Liver (tissue), 9 donors: ENCODE measurements around the gene AAK1. TPM values are rescaled to one million over a fixed set of nuclear protein-coding genes. Genes with fewer than 3 reads are reported as not detected.

Experiments used
- DNase-seq: peaks from one replicate; pipeline ENCODE4 v3.0.0-alpha.2; 2017; ENCODE audit warnings: low spot score
- H3K27ac ChIP-seq, 2 donors: one replicate each; pipeline ENCODE4 v1.7.0; 2013; ENCODE audit warnings: inconsistent platforms in 2 of 2, low read length in 2 of 2, control low read depth in 1 of 2, low read depth in 1 of 2, mild to moderate bottlenecking in 1 of 2
- H3K27me3 ChIP-seq, 4 donors: one replicate each; pipeline versions ENCODE4 v1.6.1 to v1.7.0; 2013; ENCODE audit warnings: low read length in 3 of 4, inconsistent platforms in 1 of 4, mild to moderate bottlenecking in 1 of 4, moderate library complexity in 1 of 4; ENCODE audit not compliant: control insufficient read depth in 4 of 4, insufficient read depth in 4 of 4
- H3K36me3 ChIP-seq, 4 donors: one replicate each; pipeline versions ENCODE4 v1.6.1 to v1.7.0; 2013; ENCODE audit warnings: low read length in 3 of 4, mild to moderate bottlenecking in 3 of 4, low read depth in 1 of 4, moderate library complexity in 1 of 4; ENCODE audit not compliant: control insufficient read depth in 4 of 4, insufficient read depth in 3 of 4
- H3K4me1 ChIP-seq, 4 donors: one replicate each; pipeline versions ENCODE4 v1.6.1 to v1.7.0; 2013; ENCODE audit warnings: low read length in 3 of 4, mild to moderate bottlenecking in 3 of 4, moderate library complexity in 1 of 4; ENCODE audit not compliant: control insufficient read depth in 4 of 4, insufficient read depth in 4 of 4
- H3K4me3 ChIP-seq, 3 donors: one replicate each; pipeline versions ENCODE4 v1.6.1 to v1.7.0; 2013; ENCODE audit warnings: low read length in 3 of 3, control low read depth in 1 of 3, low read depth in 1 of 3, mild to moderate bottlenecking in 1 of 3
- H3K9ac ChIP-seq, 2 donors: one replicate each; pipeline ENCODE4 v1.7.0; 2013; ENCODE audit warnings: low read length in 2 of 2, mild to moderate bottlenecking in 2 of 2, moderate library complexity in 2 of 2, control low read depth in 1 of 2, low read depth in 1 of 2
- H3K9me3 ChIP-seq, 4 donors: one replicate each; pipeline versions ENCODE4 v1.6.1 to v1.7.0; 2013; ENCODE audit warnings: low read length in 3 of 4; ENCODE audit not compliant: control insufficient read depth in 4 of 4
- ATF3 ChIP-seq: IDR thresholded peaks from 2 replicates; pipeline ENCODE4 v1.6.1; 2016; ENCODE audit warnings: antibody characterized with exemption
- CTCF ChIP-seq: fragments of 150-350 bp; IDR thresholded peaks from 2 replicates; pipeline ENCODE4 v1.5.1; 2017; ENCODE audit warnings: improper control_type of control experiment, low read depth, low read length; ENCODE audit not compliant: missing input control
- FOXA1 ChIP-seq: IDR thresholded peaks from 2 replicates; pipeline ENCODE4 v1.6.1; 2016; ENCODE audit warnings: antibody characterized with exemption
- FOXA2 ChIP-seq: IDR thresholded peaks from 2 replicates; pipeline ENCODE4 v1.6.1; 2016; ENCODE audit warnings: antibody characterized with exemption
- GABPA ChIP-seq, 2 donors: IDR thresholded peaks in 1 of 2; conservative IDR thresholded peaks in 1 of 2; 2 replicates each; pipeline ENCODE4 v1.6.1; 2016; ENCODE audit warnings: antibody characterized with exemption in 2 of 2, mild to moderate bottlenecking in 1 of 2, moderate library complexity in 1 of 2
- HNF4A ChIP-seq, 2 donors: conservative IDR thresholded peaks; 2 replicates each; pipeline ENCODE4 v1.6.1; 2016; ENCODE audit warnings: antibody characterized with exemption in 2 of 2, mild to moderate bottlenecking in 2 of 2
- HNF4G ChIP-seq: IDR thresholded peaks from 2 replicates; pipeline ENCODE4 v1.6.1; 2016; ENCODE audit warnings: antibody characterized with exemption
- JUND ChIP-seq, 2 donors: IDR thresholded peaks; 2 replicates each; pipeline ENCODE4 v1.6.1; 2016; ENCODE audit warnings: antibody characterized with exemption in 2 of 2
- MAX ChIP-seq: IDR thresholded peaks from 2 replicates; pipeline ENCODE4 v1.6.1; 2016; ENCODE audit warnings: antibody characterized with exemption
- NR2F2 ChIP-seq: IDR thresholded peaks from 2 replicates; pipeline ENCODE4 v1.6.1; 2016; ENCODE audit warnings: antibody characterized with exemption
- RAD21 ChIP-seq, 2 donors: IDR thresholded peaks; 2 replicates each; pipeline ENCODE4 v1.6.1; 2016; ENCODE audit warnings: antibody characterized with exemption in 2 of 2, mild to moderate bottlenecking in 2 of 2
- RXRA ChIP-seq, 2 donors: IDR thresholded peaks; 2 replicates each; pipeline ENCODE4 v1.6.1; 2017 to 2018; ENCODE audit warnings: antibody characterized with exemption in 2 of 2, mild to moderate bottlenecking in 1 of 2
- SP1 ChIP-seq: IDR thresholded peaks from 2 replicates; pipeline ENCODE4 v1.6.1; 2018; ENCODE audit warnings: antibody characterized with exemption, mild to moderate bottlenecking
- TAF1 ChIP-seq: conservative IDR thresholded peaks from 2 replicates; pipeline ENCODE4 v1.6.1; 2016; ENCODE audit warnings: antibody characterized with exemption, mild to moderate bottlenecking
- YY1 ChIP-seq: IDR thresholded peaks from 2 replicates; pipeline ENCODE4 v1.6.1; 2016; ENCODE audit warnings: antibody characterized with exemption, mild to moderate bottlenecking
- WGBS: extraction: QIAGEN DNeasy Blood & Tissue Kit; methylation state at CpG from one replicate; pipeline ENCODE4 v1.1.7; 2013; 5-methylcytosine and 5-hydroxymethylcytosine counted together
- polyA plus RNA-seq, 2 donors: library from polyadenylated mRNA; stranded (reverse) in 1 of 2; unstranded in 1 of 2; fragments of 200-250 nt in 1 of 2; fragments of >200 nt in 1 of 2; fragmentation: Nextera tagmentation in 1 of 2; extraction: Ambion mirVana in 1 of 2; gene quantifications; one replicate each; pipeline versions ENCODE4 v1.2.1 to v1.2.3, GENCODE V29; 2013 to 2015
- total RNA-seq, 2 donors: library from RNA; depleted of rRNA; stranded (reverse); fragments of >200 nt; gene quantifications; one replicate each; pipeline ENCODE4 v1.2.3, GENCODE V29; 2014
- TF ChIP-seq, protein P1 (sequence below): IDR thresholded peaks from 2 replicates; pipeline ENCODE4 v1.6.1; 2016; ENCODE audit warnings: antibody characterized with exemption, mild to moderate bottlenecking
- TF ChIP-seq, protein P2 (sequence below): IDR thresholded peaks from 2 replicates; pipeline ENCODE4 v1.6.1; 2016; ENCODE audit warnings: antibody characterized with exemption
- donor health status: healthy.
- donor health status: healthy.
- donor health status: healthy.
- donor health status: healthy.
- donor health status: healthy.

AAK1 gene
- total and polyA plus RNA-seq, 4 donors: 3.9 to 14.3 (median 11.3) TPM

GRCh38 chr2:69682525-69682924 is 39.0 kb upstream of the AAK1 start:
- WGBS: 87% methylated on average over 1 of the region's 1 CpG
- no peaks in the 10 kb centered on the region for H3K27me3 ChIP-seq
- no peaks in the 10 kb centered on the region for H3K9me3 ChIP-seq
- no peak overlapping the region for H3K27ac ChIP-seq
- H3K4me3 ChIP-seq: no peak overlapping the region
- H3K4me1 ChIP-seq: peaks cover 0 to 9% (median 0%) of the 10 kb centered on the region in 4 donors
- TF ChIP-seq MAX: no peak
- TF ChIP-seq, protein P1, sequence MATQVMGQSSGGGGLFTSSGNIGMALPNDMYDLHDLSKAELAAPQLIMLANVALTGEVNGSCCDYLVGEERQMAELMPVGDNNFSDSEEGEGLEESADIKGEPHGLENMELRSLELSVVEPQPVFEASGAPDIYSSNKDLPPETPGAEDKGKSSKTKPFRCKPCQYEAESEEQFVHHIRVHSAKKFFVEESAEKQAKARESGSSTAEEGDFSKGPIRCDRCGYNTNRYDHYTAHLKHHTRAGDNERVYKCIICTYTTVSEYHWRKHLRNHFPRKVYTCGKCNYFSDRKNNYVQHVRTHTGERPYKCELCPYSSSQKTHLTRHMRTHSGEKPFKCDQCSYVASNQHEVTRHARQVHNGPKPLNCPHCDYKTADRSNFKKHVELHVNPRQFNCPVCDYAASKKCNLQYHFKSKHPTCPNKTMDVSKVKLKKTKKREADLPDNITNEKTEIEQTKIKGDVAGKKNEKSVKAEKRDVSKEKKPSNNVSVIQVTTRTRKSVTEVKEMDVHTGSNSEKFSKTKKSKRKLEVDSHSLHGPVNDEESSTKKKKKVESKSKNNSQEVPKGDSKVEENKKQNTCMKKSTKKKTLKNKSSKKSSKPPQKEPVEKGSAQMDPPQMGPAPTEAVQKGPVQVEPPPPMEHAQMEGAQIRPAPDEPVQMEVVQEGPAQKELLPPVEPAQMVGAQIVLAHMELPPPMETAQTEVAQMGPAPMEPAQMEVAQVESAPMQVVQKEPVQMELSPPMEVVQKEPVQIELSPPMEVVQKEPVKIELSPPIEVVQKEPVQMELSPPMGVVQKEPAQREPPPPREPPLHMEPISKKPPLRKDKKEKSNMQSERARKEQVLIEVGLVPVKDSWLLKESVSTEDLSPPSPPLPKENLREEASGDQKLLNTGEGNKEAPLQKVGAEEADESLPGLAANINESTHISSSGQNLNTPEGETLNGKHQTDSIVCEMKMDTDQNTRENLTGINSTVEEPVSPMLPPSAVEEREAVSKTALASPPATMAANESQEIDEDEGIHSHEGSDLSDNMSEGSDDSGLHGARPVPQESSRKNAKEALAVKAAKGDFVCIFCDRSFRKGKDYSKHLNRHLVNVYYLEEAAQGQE: no peak
- no peak overlapping the region for H3K9ac ChIP-seq
- H3K36me3 ChIP-seq: no peaks in the 10 kb centered on the region
- DNase-seq: no peak

GRCh38 chr2:69680001-69680675 is 36.6 kb upstream of the AAK1 start:
- Histone ChIP-seq H3K9me3 (no peaks in the 10 kb centered on the region), H3K4me1 (peaks cover 0 to 2% (median 0%) of the 10 kb centered on the region in 4 donors), H3K27me3 (no peaks in the 10 kb centered on the region), H3K4me3 (no peak overlapping the region), H3K27ac (no peak overlapping the region), H3K9ac (no peak overlapping the region), H3K36me3 (no peaks in the 10 kb centered on the region)
- DNase-seq: no peak
- WGBS: 91% methylated on average over 1 of the region's 1 CpG
- TF ChIP-seq RXRA (IDR thresholded peaks at IDR 0.05) (no peak), JUND (IDR thresholded peaks at IDR 0.05) (no peak), HNF4G (no peak), SP1 (no peak), HNF4A (conservative IDR thresholded peaks at IDR 0.05) (no peak), MAX (no peak), ATF3 (no peak), FOXA1 (no peak), CTCF (no peak), YY1 (no peak), GABPA (IDR thresholded peaks at IDR 0.05 in 1 of 2, conservative IDR thresholded peaks at IDR 0.05 in 1 of 2) (no peak), FOXA2 (no peak), RAD21 (IDR thresholded peaks at IDR 0.05) (no peak), NR2F2 (no peak), TAF1 (no peak)
- TF ChIP-seq, protein P1: no peak
- TF ChIP-seq, protein P2, sequence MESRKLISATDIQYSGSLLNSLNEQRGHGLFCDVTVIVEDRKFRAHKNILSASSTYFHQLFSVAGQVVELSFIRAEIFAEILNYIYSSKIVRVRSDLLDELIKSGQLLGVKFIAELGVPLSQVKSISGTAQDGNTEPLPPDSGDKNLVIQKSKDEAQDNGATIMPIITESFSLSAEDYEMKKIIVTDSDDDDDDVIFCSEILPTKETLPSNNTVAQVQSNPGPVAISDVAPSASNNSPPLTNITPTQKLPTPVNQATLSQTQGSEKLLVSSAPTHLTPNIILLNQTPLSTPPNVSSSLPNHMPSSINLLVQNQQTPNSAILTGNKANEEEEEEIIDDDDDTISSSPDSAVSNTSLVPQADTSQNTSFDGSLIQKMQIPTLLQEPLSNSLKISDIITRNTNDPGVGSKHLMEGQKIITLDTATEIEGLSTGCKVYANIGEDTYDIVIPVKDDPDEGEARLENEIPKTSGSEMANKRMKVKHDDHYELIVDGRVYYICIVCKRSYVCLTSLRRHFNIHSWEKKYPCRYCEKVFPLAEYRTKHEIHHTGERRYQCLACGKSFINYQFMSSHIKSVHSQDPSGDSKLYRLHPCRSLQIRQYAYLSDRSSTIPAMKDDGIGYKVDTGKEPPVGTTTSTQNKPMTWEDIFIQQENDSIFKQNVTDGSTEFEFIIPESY: no peak
